ENCODE results near the gene TRIM39. TPM values are rescaled to one million over a fixed set of nuclear protein-coding genes. Genes with fewer than 3 reads are reported as not detected.
A peak's percentile ranks its signal among the peaks of the same experiment; 100 is the strongest.
"Not testable (repeated sequence)": the region's sequence is repeated elsewhere in the genome, so short reads cannot be mapped to it uniquely, and the experiment has no call there.

The TRIM39 gene
- total and polyA plus RNA-seq, 2 donors: 7.2 to 12.7 TPM

DNA sequence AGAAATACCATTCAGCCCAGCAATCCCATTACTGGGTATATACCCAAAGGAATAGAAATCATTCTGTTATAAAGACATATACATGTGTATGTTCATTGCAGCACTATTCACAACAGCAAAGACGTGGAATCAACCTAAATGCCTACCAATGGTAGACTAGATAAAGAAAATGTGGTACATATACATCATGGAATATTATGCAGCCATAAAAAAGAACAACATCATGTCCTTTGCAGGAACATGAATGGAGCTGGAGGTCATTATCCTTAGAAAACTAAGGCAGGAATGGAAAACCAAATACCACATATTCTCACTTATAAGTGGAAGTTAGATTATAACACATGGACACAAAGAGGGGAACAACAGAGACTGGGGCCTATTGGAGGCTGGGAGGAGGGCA, 42.6 kb downstream of the TRIM39 start:
- not testable (repeated sequence) for H3K4me3 ChIP-seq (ENCODE audit: low read length in 2 of 2); H3K27ac ChIP-seq (ENCODE audit: low read depth in 1 of 2, low read length in 1 of 2); H3K36me3 ChIP-seq (ENCODE audit: control insufficient read depth in 2 of 2, insufficient read depth in 2 of 2, low read length in 1 of 2); H3K4me1 ChIP-seq (ENCODE audit: control insufficient read depth in 2 of 2, insufficient read depth in 2 of 2, low read length in 2 of 2); DNase-seq (ENCODE audit: low read depth in 6 of 9, low spot score in 9 of 9); H3K9me3 ChIP-seq (ENCODE audit: control insufficient read depth in 2 of 2, insufficient read depth in 1 of 2, low read length in 1 of 2)
- WGBS: 58% methylated on average over 1 of the region's 1 CpG
- peaks cover 3 to 37% of the 10 kb centered on the region in 2 donors for H3K27me3 ChIP-seq (ENCODE audit: control insufficient read depth in 2 of 2, insufficient read depth in 1 of 2, low read length in 1 of 2)

DNA sequence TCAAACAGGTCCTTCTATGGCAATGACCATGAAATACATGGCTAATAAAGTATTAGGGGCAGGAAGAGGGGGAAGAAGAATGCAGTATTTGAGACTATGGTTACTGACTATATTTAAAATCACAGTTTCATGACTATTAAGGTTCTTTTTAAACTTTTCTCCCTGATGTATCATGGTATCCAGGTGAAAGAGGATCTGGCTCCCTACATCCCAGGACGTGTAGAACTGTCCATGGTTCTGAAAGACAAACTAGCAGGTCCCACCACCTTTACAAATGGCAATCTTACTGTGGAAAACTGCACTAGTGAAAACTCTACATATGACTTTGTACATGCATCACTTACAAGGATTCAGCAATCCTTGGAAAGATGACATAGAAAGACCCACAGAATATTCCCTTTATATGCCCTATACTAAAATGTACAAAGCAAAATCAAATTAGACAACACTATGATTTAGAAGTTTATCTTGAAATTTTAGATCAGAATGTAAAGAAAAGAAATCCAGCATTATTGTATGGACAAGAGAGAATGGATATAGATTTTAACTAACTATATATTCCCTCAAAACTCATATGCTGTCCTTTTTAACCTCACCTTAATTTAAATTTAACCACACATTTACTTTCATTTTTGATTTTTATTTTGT, 51.7 kb downstream of the TRIM39 start:
- H3K36me3 ChIP-seq (ENCODE audit: control insufficient read depth in 2 of 2, insufficient read depth in 2 of 2, low read length in 1 of 2): no peaks in the 10 kb centered on the region
- H3K27me3 ChIP-seq (ENCODE audit: control insufficient read depth in 2 of 2, insufficient read depth in 1 of 2, low read length in 1 of 2): peaks cover 0 to 13% of the 10 kb centered on the region in 2 donors
- DNase-seq (ENCODE audit: low read depth in 6 of 9, low spot score in 9 of 9): peak in 1 of 9 donors; percentile 7
- H3K4me3 ChIP-seq (ENCODE audit: low read length in 2 of 2): no peak overlapping the region
- H3K27ac ChIP-seq (ENCODE audit: low read depth in 1 of 2, low read length in 1 of 2): no peak overlapping the region
- H3K4me1 ChIP-seq (ENCODE audit: control insufficient read depth in 2 of 2, insufficient read depth in 2 of 2, low read length in 2 of 2): no peaks in the 10 kb centered on the region
- 8% methylated on average over 1 of the region's 1 CpG for WGBS
- no peaks in the 10 kb centered on the region for H3K9me3 ChIP-seq (ENCODE audit: control insufficient read depth in 2 of 2, insufficient read depth in 1 of 2, low read length in 1 of 2)

DNA sequence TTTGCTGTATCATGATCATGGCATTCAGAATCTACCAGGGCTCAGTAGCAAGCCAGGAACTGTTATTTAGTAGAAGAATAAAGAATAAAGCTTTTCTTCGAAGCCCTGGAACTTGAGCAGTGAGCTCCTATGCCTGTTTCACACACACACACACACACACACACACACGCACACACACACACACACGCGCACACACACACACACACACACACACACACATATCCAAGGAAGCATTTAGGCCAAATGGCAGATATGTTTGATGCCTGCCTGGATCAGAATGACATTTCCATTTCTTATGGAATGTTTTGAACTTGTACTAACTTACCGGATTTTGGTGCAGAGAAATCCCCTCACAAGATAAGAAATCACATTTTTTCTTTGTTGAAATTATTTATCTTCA, 53.7 kb downstream of the TRIM39 start:
- peaks cover 0 to 10% of the 10 kb centered on the region in 2 donors for H3K27me3 ChIP-seq (ENCODE audit: control insufficient read depth in 2 of 2, insufficient read depth in 1 of 2, low read length in 1 of 2)

GRCh38 chr6:30386166-30386565, 59.4 kb downstream of the TRIM39 start:
- Histone ChIP-seq H3K27me3 (ENCODE audit: control insufficient read depth in 2 of 2, insufficient read depth in 1 of 2, low read length in 1 of 2) (peaks cover 2 to 22% of the 10 kb centered on the region in 2 donors), H3K4me1 (ENCODE audit: control insufficient read depth in 2 of 2, insufficient read depth in 2 of 2, low read length in 2 of 2) (no peaks in the 10 kb centered on the region), H3K9me3 (ENCODE audit: control insufficient read depth in 2 of 2, insufficient read depth in 1 of 2, low read length in 1 of 2) (no peaks in the 10 kb centered on the region), H3K4me3 (ENCODE audit: low read length in 2 of 2) (no peak overlapping the region), H3K36me3 (ENCODE audit: control insufficient read depth in 2 of 2, insufficient read depth in 2 of 2, low read length in 1 of 2) (no peaks in the 10 kb centered on the region), H3K27ac (ENCODE audit: low read depth in 1 of 2, low read length in 1 of 2) (no peak overlapping the region)
- WGBS: 27% methylated on average over 3 of the region's 3 CpGs
- DNase-seq (ENCODE audit: low read depth in 6 of 9, low spot score in 9 of 9): no peak

More for the DNA sequence above, 53.7 kb downstream of the TRIM39 start:
- DNase-seq (ENCODE audit: low read depth in 6 of 9, low spot score in 9 of 9): no peak
- no peaks in the 10 kb centered on the region for H3K4me1 ChIP-seq (ENCODE audit: control insufficient read depth in 2 of 2, insufficient read depth in 2 of 2, low read length in 2 of 2)
- no peak overlapping the region for H3K27ac ChIP-seq (ENCODE audit: low read depth in 1 of 2, low read length in 1 of 2)
- H3K9me3 ChIP-seq (ENCODE audit: control insufficient read depth in 2 of 2, insufficient read depth in 1 of 2, low read length in 1 of 2): no peaks in the 10 kb centered on the region
- 61% methylated on average over 5 of the region's 5 CpGs for WGBS
- no peak overlapping the region for H3K4me3 ChIP-seq (ENCODE audit: low read length in 2 of 2)
- no peaks in the 10 kb centered on the region for H3K36me3 ChIP-seq (ENCODE audit: control insufficient read depth in 2 of 2, insufficient read depth in 2 of 2, low read length in 1 of 2)

DNA sequence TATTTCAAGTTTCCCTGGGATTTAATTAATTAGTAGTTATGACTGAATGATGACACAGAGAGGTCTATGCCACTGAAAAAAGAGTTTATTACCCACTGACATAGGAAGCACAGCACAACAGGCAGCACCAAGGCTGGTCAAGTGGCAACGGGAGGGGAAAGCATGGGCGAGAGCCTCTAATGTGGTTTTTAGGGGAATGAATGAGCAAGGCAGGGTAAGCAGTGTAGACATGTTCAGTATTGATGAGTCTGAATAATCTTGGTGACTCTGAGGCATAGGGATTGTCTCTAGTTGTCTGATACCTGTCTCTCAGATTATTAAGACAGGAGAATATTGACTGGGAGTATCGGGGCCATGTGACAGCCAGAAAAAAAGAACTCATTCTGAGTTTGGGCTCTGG, 64.5 kb downstream of the TRIM39 start:
- no peaks in the 10 kb centered on the region for H3K36me3 ChIP-seq (ENCODE audit: control insufficient read depth in 2 of 2, insufficient read depth in 2 of 2, low read length in 1 of 2)
- H3K9me3 ChIP-seq (ENCODE audit: control insufficient read depth in 2 of 2, insufficient read depth in 1 of 2, low read length in 1 of 2): peaks cover 0 to 2% of the 10 kb centered on the region in 2 donors
- H3K27me3 ChIP-seq (ENCODE audit: control insufficient read depth in 2 of 2, insufficient read depth in 1 of 2, low read length in 1 of 2): peaks cover 6 to 50% of the 10 kb centered on the region in 2 donors
- H3K4me1 ChIP-seq (ENCODE audit: control insufficient read depth in 2 of 2, insufficient read depth in 2 of 2, low read length in 2 of 2): no peaks in the 10 kb centered on the region
- no peak overlapping the region for H3K27ac ChIP-seq (ENCODE audit: low read depth in 1 of 2, low read length in 1 of 2)
- DNase-seq (ENCODE audit: low read depth in 6 of 9, low spot score in 9 of 9): no peak
- WGBS: 78% methylated on average over 3 of the region's 3 CpGs
- no peak overlapping the region for H3K4me3 ChIP-seq (ENCODE audit: low read length in 2 of 2)

Other genes with a start within 250 kb of the TRIM39 start
- 0.28 TPM for gene TRIM31, start 213.8 kb upstream of the TRIM39 start, total RNA-seq
- 1.4 TPM for gene TRIM31, start 213.8 kb upstream of the TRIM39 start, polyA plus RNA-seq
- gene TRIM40, start 190.8 kb upstream of the TRIM39 start, total RNA-seq: 0.09 TPM
- gene TRIM40, start 190.8 kb upstream of the TRIM39 start, polyA plus RNA-seq: 0.16 TPM
- 0.57 TPM for gene TRIM10, start 165.7 kb upstream of the TRIM39 start, total RNA-seq
- gene TRIM10, start 165.7 kb upstream of the TRIM39 start, polyA plus RNA-seq: 0.16 TPM
- 0.19 TPM for gene TRIM15, start 163.4 kb upstream of the TRIM39 start, total RNA-seq
- gene TRIM15, start 163.4 kb upstream of the TRIM39 start, polyA plus RNA-seq: 0.59 TPM
- 19.7 TPM for gene TRIM26, start 113.5 kb upstream of the TRIM39 start, total RNA-seq
- 31.3 TPM for gene TRIM26, start 113.5 kb upstream of the TRIM39 start, polyA plus RNA-seq
- 35.4 TPM for gene RPP21, start 18.2 kb downstream of the TRIM39 start, total RNA-seq
- gene RPP21, start 18.2 kb downstream of the TRIM39 start, polyA plus RNA-seq: 76.2 TPM
- gene HLA-E, start 162.6 kb downstream of the TRIM39 start, total RNA-seq: 303 TPM
- gene HLA-E, start 162.6 kb downstream of the TRIM39 start, polyA plus RNA-seq: 531 TPM
- gene GNL1, start 229.6 kb downstream of the TRIM39 start, total RNA-seq: 46.4 TPM
- gene GNL1, start 229.6 kb downstream of the TRIM39 start, polyA plus RNA-seq: 78.8 TPM
- 13.0 TPM for gene PRR3, start 230.4 kb downstream of the TRIM39 start, total RNA-seq
- gene PRR3, start 230.4 kb downstream of the TRIM39 start, polyA plus RNA-seq: 16.7 TPM
- gene ABCF1, start 244.5 kb downstream of the TRIM39 start, total RNA-seq: 33.9 TPM
- gene ABCF1, start 244.5 kb downstream of the TRIM39 start, polyA plus RNA-seq: 23.5 TPM